ENCODE data around the gene UBXN7.
"Not testable (repeated sequence)": the region's sequence is repeated elsewhere in the genome, so short reads cannot be mapped to it uniquely, and the experiment has no call there.

The UBXN7 gene

GRCh38 chr3:196317687-196318467, 114.3 kb downstream of the UBXN7 start, which contains the start of gene DYNLT2B:
TSS of gene DYNLT2B (minus strand) at chr3:196318240. CDS start at chr3:196318152, 88 bp downstream.
- peak; percentile 63 to 77 (median 63) for DNase-seq (ENCODE audit: low read depth in 3 of 3)

DNA sequence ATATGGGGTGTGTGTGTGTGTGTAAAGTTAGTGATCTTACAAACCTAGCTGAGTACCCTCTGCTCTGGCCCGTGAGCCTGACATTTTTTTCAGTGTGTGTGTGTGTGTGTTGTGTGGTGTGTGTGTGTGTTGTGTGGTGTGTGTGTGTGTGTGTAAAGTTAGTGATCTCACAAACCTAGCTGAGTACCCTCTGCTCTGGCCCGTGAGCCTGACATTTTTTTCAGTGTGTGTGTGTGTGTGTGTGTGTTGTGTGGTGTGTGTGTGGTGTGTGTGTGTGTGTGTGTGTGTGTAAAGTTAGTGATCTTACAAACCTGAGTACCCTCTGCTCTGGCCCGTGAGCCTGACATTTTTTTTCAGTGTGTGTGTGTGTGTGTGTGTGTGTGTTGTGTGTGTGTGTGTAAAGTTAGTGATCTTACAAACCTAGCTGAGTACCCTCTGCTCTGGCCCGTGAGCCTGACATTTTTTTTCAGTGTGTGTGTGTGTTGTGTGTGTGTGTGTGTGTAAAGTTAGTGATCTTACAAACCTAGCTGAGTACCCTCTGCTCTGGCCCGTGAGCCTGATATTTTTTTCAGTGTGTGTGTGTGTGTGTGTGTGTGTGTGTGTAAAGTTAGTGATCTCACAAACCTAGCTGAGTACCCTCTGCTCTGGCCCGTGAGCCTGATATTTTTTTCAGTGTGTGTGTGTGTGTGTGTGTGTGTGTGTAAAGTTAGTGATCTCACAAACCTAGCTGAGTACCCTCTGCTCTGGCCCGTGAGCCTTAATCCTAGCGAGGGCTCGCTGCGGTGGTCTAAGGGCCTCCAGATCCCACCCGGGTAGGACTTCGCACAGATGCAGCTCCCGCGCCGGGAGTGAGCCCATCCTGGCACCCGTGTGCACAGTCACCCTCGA, 115.2 kb downstream of the UBXN7 start:
- not testable (repeated sequence) for DNase-seq (ENCODE audit: low read depth in 3 of 3)

GRCh38 chr3:196315821-196316220, 116.4 kb downstream of the UBXN7 start:
- DNase-seq (ENCODE audit: low read depth in 3 of 3), result no peak

- DNase-seq (ENCODE audit: low read depth in 3 of 3), result no peak
Measured at GRCh38 chr3:196314597-196314996, 117.6 kb downstream of the UBXN7 start.

DNA sequence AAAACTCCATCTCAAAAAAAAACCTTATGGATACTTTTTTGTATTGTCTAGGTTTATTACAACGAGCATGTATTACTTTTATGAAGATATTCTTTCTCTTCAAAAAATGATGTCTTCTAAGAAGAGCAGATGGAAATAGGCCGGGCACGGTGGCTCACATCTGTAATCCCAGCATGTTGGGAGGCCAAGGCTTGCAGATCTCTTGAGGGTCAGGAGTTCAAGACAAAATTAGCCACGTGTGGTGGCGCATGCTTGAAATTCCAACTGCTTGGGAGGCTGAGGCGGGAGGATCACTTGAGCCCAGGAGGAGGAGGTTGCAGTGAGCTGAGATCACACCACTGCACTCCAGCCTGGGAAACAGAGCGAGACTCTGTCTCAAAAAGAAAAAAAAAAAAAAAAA, 118.1 kb downstream of the UBXN7 start:
- DNase-seq (ENCODE audit: low read depth in 3 of 3), result not testable (repeated sequence)

DNA sequence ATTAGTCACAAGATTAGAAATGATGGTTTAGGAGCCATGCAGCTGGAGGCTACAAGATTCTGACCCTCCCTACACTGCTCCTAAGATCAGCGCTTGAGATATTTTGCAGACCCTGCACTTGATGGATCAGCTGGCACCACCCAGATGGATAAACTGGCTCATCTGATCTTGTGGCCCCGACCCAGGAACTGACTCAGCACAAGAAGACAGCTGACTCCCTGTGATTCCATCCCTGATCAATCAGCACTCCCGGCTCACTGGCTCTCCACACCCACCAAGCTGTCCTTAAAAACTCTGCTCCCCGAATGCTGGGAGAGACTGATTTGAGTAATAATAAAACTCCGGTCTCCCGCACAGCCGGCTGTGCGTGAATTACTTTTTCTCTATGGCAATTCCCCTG, 129.3 kb downstream of the UBXN7 start:
- DNase-seq (ENCODE audit: low read depth in 3 of 3), result not testable (repeated sequence)

DNA sequence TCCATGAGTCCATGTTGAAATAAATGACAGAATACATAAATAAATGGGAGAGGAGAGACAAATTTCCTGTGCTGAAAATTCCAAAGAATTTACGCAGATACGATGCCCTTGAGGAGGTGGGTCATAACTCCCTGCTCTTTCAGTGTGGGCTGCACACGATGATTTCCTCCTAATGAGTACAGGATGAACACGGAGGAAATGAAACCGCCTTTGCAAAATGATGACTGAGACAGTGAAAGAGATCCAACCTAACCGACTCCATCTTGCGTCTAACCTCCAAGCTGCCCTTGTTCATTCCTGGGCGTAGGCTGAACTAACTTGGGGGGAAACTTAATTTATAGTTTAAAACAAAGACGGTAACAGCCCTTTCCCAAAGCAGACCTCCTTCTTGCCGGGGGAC, 129.7 kb downstream of the UBXN7 start:
- DNase-seq (ENCODE audit: low read depth in 3 of 3), result not testable (repeated sequence)

GRCh38 chr3:196298521-196298920, 133.7 kb downstream of the UBXN7 start:
- DNase-seq (ENCODE audit: low read depth in 3 of 3), result no peak

Data from stimulated activated CD4-positive, alpha-beta T cell treated with anti-CD3 and anti-CD28 coated beads, TNF-alpha, amount 100 ng/mL, for 4 hours (primary cell).